HG02943 (cell line): ENCODE results near the gene SNAP47.

Experiments
- ATAC-seq: cut with Tn5 transposase; IDR thresholded peaks from one replicate; pipeline ENCODE4 v1.9.1; 2021; ENCODE audit warnings: mild to moderate bottlenecking, low read depth, moderate library complexity; ENCODE audit not compliant: unreplicated experiment

SNAP47 gene

DNA sequence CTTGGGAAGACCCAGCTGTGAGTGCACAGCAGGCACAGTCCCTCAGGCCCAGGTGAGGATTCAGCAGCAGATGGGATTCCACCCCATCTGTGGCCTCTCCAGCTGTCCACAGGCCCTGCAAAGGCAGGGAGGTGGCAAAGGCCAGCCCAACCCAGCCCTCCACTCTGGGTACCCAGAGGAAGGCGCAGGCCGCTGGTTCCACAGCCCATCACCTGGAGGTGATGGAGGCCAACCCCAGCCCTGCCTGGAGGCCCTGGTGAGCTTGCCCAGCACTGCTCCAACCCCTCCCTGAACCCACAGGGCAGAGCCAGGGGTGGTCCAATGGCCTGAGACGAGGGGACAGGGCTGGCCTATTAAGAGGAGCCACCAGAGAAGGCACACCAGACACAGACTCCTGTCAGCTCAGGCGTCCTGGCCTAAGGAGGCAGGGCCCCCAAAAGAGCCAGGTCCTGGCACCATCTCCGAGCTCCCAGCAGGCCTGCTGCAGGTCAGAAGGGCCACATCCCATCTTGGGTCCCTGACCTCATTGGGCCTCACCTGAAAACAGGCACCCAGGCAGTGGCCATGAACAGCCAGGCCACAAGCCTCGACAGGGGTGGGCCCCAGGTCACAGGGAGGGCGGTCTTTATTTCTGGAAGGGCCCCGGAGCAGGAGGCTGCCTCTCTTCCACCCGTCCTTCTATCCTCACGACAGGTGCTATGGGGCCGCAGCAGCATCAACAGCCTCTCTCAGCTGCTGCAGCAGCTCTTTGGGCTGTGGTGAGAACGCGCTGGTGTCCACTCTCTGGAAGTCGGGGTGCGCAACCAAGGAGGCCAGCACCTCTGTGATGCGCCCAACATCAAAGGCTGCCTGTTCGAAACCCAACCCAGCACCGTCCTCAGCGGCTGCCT is 3.3 kb upstream of the SNAP47 start:
- ATAC-seq: no peak

DNA sequence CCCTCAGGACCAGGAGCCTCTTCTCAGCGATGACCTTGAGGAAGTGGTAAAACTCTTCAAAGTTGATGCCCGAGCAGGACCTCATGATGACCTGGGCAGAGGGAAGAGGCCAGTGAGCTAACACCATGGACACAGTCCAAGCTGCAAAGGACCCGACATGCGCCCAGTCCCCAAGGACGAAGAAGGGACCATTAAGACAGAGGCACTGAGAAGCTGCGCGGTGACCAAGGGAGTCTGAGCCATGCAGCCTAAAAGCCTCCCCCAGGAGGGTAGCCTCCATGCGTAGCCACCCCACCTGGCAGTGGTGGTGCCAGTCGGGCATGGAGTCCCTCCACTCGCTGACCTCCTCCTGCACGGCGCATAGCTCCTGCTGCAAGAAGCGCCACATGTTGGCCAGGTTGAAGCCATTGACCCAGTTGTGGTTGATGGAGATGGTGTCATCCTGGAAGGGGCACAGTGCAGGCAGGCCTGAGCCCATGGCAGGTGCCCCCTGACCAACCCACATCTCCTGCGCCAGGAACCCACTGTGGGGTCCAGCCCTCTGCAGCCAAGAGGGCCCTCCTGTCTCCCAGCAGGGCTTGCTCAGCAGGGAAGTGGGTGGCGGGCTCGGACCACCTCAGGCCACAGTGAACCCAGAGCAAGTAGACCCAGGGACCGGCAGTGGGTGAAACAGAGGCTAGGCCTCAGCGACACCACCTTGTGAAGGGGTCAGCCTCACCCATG is 2.5 kb upstream of the SNAP47 start:
- ATAC-seq: no peak

DNA sequence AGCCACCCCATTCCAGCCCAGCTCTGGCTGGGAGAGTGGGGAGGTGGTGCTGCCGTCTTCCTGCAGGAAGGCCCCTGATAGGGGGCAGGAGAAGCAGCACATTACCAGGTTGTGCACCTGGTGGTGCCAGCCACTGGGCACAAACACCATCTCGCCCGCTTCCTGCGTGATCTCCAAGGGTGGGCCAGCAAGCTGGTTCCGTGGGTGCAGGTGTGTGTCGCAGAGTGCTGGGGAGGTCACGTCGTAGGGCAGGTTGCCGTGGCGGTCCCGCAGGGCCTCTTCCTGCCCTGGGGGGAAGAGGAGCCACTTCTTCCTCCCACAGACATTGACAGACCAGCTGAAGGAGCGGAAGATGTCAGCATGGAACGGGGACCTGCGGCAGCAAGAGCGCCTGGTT is 1.9 kb upstream of the SNAP47 start:
- no peak for ATAC-seq

DNA sequence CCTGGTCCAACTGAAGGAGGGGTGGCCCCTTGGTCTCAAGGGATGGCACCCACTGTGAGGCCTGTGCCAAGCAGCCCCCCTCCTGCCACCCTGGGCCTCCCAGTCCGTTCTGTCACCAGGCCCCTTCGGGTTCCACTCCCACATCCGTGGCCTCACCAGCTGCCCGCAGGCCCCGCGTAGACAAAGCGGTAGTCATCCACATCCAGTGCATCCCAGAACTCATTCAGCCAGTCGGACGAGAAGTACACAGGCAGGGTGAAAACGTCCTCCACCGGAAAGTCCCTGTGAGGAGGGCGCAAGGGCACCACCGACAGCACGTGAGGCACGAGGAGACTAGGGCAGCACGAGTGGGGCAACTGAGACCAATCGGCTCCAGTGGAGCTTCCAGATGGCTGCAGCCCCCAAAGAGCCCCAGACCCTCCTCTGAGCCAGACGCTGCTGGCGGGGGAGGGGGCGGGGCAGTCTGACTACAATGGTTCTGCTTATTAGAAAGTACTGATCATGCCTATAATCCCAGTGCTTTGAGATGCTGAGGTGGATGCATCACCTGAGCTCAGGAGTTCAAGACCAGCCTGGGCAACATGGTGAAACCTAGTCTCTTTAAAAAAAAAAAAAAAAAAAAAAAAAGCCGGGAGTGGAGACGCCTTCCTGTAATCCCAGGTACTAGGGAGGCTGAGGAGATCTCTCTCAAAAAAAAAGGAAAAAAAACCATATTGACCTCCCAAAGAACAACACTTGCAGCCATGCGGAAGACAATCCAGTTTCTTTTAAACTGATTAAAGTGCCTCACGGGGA is 1.3 kb upstream of the SNAP47 start:
- no peak for ATAC-seq

DNA sequence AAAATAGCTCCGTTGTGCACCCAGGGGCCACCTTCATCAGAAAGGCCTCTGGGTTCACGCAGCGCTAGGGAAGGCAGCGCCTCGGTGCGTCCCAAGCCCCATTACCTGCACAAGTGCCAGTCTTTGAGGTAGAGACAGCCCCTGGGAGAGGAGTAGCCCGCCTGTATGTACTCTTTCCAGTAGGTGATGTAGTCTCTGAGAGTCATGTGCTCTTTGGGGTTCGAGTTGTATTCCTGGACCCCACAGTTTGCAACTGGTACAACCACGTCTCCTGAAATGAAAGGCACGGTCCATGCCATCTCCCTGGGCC is 734 bp upstream of the SNAP47 start:
- ATAC-seq: peak; percentile 3

DNA sequence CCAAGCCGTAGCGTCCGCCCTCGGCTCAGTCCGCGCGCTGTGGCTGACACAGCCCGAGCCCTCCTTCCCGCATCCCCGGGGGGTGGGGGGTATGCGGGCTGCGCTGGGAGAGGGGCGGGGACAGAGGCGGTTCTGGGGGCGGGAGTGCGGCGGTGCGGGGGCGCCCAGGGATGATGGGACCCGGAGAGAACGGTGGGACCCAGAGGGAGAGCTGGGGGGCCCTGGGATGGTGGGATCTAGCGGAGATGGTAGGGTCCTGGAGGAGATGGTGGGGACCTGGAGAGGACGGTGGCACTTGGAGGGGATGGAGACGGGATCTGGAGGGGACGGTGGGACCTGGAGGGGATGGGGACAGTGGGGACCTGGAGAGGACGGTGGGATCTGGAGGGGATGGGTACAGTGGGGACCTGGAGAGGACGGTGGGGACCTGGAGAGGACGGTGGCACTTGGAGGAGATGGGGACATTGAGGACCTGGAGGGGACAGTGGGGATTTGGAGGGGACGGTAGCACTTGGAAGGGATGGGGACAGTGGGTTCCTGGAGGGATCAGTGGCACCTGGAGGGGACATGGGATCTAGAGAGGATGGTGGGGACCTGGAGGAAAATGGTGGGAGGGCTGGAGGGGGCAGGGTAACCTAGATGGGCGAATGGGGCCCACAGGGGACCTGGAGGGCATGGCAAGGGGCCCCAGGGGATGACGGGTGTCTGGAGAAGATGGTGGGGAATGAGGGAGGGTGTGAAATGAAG is 477 bp downstream of the SNAP47 start:
- ATAC-seq: no peak

DNA sequence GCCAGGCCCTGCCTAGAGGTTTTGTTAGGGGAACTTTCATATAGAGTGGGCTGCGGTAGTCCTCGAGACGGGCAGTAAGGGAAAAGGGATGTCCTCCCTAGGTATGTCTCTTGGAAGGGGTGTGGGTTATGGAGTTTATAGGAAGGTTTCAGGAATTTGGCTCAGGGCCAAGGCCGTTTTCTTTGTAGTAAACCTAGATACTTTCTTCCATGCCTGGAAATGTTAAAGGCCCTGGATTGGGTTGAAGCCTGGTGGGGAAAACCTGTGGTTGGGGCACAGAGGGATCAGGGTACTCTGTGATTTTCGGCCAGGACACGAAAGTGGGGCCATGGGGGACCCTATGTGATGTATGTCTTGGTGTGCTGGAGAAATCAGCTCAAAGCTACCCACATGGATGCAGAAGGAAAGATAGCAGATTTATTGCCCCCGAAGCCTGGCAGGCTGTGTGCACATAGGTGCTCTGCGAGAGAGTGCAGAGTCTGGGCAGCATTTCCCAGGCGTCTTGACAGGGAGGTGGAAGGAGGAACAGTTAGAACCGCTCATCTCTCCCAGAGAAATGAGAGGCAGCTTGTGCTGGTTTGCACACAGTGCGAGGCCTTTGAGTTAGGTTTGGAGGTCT is 1.7 kb downstream of the SNAP47 start:
- no peak for ATAC-seq

DNA sequence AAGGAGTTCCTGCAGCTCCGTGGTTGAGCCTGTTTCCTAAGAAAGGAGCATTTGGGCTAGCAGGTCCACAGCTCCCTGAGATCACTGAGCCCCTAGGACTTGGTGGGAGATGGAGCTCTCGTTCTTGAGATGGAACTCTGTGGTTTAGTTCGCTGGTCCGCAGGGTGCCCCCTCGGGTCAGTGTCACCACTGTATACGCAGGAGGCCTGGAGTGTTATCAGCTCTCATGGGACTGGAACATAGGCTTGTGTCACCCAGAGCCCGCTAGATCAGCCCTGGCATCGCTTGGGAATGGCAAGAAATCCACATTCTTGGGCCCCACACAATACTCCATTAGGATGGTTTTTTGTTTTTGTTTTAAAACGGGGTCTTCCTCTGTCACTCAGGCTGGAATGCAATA is 3.6 kb downstream of the SNAP47 start:
- no peak for ATAC-seq

DNA sequence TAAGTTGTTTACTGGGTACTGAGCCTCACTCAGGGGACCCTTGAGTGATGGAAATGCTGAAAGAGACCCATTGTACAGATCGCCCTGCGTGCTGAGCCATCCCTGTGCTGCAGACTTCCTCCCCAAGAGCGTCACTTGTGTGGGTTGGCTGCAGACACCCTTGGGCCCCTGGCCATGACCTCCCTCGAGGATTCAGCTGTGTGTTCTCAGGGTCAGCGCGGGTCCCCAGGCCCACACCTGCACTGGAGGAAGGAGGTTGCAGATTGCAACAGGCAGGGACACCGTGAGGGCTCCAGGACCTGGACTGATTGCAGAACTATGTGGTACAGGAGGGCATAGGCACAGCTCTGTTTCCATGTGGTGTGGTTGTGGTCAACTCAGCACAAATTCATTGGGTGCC is 4.4 kb downstream of the SNAP47 start:
- no peak for ATAC-seq

DNA sequence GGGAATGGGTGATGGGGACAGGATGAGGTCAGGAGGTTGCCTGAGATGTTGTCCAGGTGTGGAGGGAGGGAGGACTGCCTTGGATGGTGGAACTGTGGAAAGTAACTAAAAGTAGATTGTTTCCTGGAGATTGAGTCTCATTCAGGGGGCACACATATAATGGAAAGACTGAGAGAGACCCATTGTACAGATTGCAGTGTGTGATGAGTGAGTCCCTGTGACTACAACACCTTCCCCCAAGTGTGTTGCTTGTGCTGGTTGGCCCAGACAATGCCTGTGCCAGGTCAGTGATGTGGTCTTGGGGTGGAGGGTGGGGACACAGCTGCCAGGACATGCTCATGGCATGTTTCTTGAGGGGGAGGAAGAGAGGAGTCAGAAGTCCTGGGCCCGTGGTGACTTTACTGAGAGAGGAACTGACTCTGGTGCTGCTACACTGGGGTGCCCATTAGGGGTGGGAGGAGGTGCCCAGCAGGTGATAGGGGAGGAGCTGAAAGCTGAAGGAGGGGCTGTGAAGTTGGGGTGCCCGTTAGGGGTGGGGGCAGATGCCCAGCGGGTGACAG is 5.2 kb downstream of the SNAP47 start:
- no peak for ATAC-seq

DNA sequence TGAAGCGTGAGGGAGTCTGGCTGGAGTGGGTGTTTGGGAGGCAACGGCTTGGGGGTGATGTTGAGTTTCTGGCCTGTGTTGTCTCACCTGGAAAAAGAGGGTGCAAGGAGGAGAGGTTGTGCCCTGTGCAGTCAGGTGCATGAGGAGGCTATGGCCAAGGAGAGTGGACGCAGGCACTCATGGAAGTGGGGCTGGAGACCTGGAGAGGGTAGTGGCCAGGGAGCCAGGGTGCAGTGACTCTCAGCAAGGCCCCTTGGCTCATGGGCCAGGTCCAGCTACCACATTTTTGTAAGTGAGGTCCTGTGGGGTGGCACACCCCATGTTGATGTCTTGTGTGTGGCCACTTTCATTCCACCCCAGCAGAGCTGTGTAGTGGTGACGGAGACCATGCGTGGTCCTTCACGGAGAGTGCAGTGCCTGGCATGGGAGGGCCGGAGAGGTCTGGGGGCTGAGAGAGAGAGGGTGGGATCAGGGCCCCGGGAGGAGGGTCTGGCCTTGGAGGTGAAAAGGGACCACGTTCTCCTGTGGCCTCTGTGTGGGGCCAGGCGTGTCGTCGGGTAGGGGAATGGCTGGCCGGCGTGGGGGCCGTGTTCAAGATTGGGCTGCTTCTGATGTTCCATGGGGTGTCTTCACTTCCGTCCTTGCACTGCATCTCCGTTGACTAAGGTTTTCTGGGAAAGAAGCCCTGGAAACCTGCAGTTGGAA is 6.1 kb downstream of the SNAP47 start:
- no peak for ATAC-seq

DNA sequence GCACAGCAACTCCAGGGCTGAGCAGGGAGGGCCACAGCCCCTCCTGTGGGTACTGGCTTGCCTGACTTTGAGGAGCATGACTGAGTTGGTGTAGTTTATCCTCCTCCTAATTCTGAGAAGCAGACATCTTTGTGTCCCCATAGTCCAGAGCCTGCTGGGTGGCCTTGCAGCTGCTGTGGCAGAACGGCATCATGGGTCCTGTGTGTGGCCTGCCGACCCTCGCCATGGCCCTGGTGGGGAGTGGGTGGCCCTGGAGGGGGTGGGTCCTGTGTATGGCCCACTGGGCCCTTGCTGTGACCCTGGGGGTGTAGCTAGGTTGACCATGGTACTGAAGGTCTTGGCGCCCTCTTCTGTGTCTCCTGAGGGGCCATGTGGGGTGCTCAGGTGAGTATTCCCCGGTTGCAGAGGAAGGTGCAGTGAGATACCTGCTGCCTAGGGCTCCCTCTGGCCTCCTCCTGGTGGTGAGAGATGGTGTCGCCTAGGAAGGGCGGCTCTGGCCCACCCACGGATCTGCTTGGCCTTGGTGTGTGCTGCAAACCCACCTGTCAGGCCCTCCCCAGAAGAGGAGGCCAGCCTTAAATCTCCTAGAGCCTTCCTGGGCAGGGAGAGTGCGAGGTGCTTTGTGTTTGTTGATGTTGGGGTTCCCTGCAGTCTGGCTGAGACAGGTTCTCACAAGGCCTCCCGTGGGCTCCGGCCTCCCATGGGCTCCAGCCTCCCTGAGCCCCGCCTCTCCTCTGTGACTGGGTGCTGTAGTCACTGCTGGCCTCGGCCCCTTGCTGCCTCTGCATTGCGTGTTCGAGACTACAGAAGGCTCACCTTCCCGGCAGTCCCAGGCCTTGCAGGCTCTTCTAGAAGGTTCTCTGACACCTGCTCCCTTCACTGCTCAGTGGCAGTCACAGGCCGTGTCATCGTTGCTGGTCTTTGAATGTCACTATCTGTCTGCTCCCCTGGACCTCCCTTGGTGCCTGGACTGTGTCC is 7.8 kb downstream of the SNAP47 start:
- no peak for ATAC-seq

DNA sequence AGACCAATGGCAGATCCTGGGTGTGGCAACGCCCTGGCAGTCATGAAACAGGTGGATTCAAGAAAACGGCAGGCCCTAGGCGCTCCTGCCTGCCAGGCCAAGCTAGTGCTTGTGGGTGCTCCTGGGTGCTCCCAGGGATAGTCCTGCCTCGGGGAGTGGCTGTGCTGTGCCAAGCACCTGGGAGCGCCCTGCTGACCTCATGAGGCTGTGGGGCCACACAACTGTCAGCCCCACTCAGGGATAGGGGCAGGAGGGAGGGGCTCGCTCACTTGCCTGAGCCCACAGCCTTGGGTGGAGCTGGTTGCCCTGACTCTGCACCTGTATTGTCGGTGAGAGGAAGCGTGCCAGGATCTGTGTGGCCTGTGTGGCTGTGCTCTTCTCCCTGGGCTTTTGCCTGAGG is 9.4 kb downstream of the SNAP47 start:
- no peak for ATAC-seq

DNA sequence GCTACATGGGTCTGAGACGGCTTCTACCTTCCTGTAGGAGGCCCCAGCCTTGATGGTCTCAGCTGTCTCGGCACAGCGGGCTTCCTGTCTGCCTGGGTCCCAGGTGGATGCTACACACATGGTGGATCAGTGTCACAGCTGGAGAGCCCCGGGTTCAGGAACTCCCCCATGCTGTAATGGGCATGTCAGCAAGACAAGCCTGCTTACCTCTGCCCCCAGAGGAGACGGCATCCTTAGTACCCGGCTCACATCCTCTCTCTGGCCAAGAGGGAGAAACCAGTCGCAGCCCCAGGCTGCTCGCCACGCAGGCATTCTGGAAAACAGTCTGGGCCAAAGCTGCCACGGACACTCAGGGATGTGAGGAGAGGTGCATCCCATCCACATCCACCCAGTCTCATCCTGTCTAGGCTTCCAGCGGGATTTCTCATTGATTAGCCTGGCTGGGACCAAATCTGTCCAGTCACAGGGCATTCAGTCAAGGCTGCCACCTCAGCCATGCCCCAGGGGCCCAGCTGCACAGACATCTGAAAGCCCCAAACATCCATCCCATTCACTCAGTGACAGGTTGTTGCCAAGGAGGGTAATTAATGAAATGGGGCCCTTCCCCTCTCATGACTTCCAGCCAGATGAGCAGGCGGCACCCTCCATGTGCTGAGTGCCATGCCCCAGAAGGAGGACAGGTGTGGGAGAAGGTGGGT is 10.5 kb downstream of the SNAP47 start:
- no peak for ATAC-seq

DNA sequence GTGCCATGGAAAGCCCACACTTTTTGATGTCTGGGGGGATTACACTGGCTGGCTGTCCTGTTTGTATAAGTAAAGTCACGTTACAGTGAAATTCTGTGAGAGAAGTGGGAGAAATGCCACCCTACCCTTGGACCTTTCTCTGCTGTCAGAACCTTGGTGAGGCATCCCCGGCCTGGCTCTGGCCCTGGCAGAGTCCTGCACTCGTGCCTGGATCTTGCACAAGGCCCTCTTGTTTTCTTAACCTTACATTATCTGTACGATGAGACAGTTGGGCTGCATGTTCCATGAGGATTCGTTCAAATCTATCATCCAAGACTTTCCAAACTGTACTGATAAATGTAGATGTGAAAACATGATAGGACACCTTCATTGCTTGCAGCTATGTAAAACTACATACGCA is 11.4 kb downstream of the SNAP47 start:
- no peak for ATAC-seq

DNA sequence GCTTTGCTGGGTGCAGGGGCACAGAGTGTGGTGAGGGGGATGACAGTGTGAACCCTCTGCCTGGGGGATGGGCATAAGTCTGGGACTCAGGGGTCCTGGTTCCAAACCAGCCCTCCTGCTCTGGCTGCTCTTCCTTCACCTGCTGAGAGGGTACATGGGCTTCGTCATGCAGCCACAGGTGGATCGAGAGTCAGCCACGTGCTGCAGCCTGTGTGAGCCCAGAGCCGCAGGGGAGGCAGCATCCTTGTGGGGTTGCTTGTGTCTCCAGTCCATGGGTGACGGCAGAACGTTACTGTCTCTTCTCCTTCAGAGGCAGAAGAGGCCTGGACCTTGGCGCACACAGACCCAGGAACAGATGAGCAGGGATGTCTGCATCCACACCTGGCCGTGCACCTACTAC is 12.1 kb downstream of the SNAP47 start:
- ATAC-seq: no peak

DNA sequence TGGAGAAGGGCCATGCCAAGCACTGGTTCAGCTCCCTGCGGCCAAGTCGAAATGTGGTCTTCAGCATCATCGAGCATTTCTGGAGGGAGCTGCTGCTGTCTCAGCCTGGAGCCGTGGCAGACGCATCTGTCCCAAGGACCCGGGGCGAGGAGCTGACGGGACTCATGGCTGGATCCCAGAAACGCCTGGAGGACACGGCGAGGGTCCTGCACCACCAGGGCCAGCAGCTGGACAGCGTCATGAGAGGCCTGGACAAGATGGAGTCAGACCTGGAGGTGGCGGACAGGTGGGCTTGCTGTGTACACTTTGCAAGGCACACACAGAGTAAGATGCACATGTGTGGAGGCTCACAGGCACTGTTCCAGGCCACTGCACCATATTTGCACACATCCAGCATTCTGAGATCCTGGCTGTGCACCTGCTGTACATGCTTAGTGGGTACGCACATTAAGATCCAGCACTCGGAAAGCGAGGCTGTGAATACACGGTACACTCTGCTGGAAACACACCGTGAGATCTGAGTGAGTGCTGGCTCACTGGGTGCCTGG is 12.8 kb downstream of the SNAP47 start:
- ATAC-seq: no peak
